HEK293 (cell line): ENCODE measurements around the gene HPCAL1.

Source experiments
- CTCF ChIP-seq: fragments of 450-650 bp; formaldehyde crosslinking; IDR thresholded peaks from 2 replicates; pipeline ENCODE4 v1.5.1; 2016; ENCODE audit warnings: missing biosample characterization, missing genetic modification characterization
- KLF7 ChIP-seq: fragments of 450-650 bp; formaldehyde crosslinking; IDR thresholded peaks from 2 replicates; pipeline ENCODE4 v1.5.1; 2016; ENCODE audit warnings: missing biosample characterization, missing genetic modification characterization, borderline replicate concordance
- RBAK ChIP-seq: fragments of 450-650 bp; formaldehyde crosslinking; IDR thresholded peaks from 2 replicates; pipeline ENCODE4 v1.5.1; 2016; ENCODE audit warnings: missing biosample characterization, missing genetic modification characterization
- SP2 ChIP-seq: fragments of 450-650 bp; formaldehyde crosslinking; IDR thresholded peaks from 2 replicates; pipeline ENCODE4 v1.5.1; 2016; ENCODE audit warnings: missing biosample characterization, missing genetic modification characterization
- ZNF132 ChIP-seq: fragments of 450-650 bp; formaldehyde crosslinking; IDR thresholded peaks from 2 replicates; pipeline ENCODE4 v1.5.1; 2017; ENCODE audit warnings: missing biosample characterization, missing genetic modification characterization, borderline replicate concordance
- ZNF248 ChIP-seq: fragments of 450-650 bp; formaldehyde crosslinking; IDR thresholded peaks from 2 replicates; pipeline ENCODE4 v1.5.1; 2017; ENCODE audit warnings: missing biosample characterization, missing genetic modification characterization
- ZNF404 ChIP-seq: fragments of 450-650 bp; formaldehyde crosslinking; IDR thresholded peaks from 2 replicates; pipeline ENCODE4 v1.5.1; 2017; ENCODE audit warnings: missing biosample characterization, missing genetic modification characterization
- ZNF423 ChIP-seq: fragments of 450-650 bp; formaldehyde crosslinking; IDR thresholded peaks from 2 replicates; pipeline ENCODE4 v1.5.1; 2016; ENCODE audit warnings: missing biosample characterization, missing genetic modification characterization
- ZNF707 ChIP-seq: fragments of 450-650 bp; formaldehyde crosslinking; IDR thresholded peaks from 2 replicates; pipeline ENCODE4 v1.5.1; 2016; ENCODE audit warnings: missing biosample characterization, missing genetic modification characterization

DNA sequence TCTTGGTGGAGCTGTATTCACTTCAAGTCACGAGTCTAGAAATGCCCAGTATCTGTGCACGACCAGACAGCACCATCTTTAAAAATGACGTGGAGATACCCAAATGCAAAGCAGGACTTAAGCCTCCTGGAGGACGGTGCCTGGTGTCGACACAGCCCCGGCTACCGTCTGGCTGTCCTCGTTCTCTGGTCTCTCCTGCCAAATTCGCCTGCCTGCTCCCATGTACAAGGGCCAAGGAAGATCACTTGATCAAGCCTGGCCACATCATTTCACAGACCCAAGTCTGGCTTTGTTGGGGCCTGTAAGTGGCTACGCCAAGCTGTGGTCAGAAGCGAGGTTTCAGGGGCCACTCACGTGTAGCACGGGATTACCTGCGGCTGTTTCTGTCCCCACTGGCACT, 136.0 kb downstream of the HPCAL1 start:
- TF ChIP-seq ZNF707 (tag by site-specific recombination) (no peak), ZNF404 (tag by site-specific recombination) (no peak), SP2 (tag by site-specific recombination) (no peak), CTCF (tag by site-specific recombination) (no peak), KLF7 (tag by site-specific recombination) (no peak), RBAK (tag by site-specific recombination) (no peak), ZNF423 (tag by site-specific recombination) (no peak), ZNF132 (tag by site-specific recombination) (no peak), ZNF248 (tag by site-specific recombination) (no peak)
